Measurements from ENCODE around the gene TP53I11.

TP53I11 gene

GRCh38 chr11:44978274-44978960, 27.7 kb upstream of the TP53I11 start:
- no peak for DNase-seq

DNA sequence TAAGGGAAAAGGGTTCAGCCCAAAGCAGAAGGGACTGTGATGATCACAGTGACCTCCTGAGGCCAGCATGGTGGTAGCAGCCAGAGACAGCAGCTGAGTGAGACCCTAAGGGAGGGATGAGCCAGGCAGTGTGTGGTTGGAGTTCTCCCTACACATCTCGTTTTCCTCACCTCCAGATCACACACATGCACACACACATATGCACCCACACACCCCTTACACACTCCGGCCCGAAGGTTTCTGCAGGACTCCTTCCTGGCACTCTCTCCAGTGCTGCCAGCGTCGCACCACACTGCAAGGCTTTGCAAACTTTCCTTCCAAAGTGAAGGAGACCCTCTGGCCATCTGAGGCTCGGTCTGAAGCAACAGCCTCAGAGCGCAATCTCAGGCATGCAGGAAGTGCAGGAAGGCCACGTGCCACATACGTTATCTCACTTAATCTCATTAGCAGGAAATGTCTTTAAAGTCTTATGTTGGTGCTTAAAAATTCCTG, 26.9 kb upstream of the TP53I11 start:
- DNase-seq, result no peak

DNA sequence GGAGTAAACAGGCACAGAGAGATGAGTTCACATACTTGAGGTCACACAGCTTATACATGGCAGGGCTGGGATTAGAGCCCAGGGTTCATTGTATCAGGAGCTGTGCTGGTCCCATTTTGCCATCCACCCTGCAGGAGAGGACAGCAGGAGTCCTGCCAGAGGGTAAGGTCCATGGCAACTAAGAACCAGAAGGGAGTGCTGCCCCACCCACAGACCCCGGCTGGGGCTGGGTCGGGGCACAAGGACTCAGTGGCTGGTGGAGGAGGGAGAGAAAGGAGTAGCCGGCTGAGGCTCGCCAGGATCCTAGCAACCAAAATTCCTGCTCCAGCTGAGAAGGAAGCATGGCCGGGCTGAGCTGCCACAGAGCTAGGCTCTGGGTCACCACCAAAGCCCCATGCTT, 25.9 kb upstream of the TP53I11 start:
- no peak for DNase-seq

GRCh38 chr11:44974402-44975000, 23.8 kb upstream of the TP53I11 start:
- DNase-seq, result no peak

DNA sequence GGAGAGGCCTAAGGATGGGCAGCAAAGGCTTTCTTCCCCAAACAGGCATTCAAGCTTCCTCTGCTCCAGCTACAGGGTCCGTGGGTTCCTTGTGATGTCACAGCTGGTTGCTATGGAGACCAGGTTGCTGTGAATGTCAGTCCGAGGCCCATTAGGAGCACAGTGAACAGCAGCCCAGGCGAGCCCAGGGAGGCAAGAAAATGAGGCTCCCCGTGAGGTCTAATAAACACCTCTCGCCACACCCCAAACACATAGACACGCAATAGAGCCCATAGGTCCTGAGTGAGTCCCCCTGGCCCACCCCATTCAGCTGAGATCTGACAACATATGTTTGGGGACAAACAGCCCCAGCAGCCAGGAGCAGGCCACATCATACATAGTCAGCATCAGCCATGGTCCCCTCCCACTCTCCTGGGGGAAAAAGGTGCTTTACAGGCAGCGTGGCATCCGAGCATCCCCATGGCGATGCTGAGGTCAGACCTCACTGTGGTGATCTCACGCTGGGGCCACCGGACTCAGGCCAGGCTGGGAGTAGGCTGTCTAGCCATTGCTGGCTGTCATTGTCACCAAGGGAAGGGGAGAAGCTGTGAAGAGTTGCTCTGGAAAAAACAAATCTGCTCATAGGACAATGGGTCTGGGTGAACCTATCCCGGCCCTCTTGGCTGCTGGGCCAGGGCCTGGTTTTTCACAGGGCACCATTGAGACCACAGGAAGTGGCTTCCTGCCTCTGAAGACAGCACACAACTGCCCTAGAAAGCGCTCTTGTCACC, 23.1 kb upstream of the TP53I11 start:
- no peak for DNase-seq

- no peak for DNase-seq
These were observed 22.2 kb upstream of the TP53I11 start for GRCh38 chr11:44972746-44973435.

DNA sequence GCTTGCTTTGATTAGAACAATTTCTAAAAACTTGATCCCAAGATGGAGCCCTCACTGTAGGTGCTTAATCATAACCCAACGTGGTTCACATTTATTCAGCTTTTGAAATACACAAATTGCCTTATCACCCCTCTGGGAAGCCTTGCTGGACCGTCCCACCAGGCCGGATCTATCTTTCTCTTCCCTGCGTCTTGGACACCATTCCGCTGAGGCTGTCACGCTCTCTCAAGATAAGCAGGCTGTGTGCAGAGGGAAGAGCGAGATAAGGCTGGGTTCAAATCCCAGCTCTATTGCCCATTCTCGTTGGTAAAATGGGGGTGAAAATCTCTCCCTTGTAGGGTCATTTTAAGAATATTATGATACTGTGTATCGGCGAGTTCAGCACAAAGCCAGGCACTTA, 20.5 kb upstream of the TP53I11 start:
- no peak for DNase-seq

- no peak for DNase-seq
These were observed 19.6 kb upstream of the TP53I11 start for GRCh38 chr11:44970293-44970692.

DNA sequence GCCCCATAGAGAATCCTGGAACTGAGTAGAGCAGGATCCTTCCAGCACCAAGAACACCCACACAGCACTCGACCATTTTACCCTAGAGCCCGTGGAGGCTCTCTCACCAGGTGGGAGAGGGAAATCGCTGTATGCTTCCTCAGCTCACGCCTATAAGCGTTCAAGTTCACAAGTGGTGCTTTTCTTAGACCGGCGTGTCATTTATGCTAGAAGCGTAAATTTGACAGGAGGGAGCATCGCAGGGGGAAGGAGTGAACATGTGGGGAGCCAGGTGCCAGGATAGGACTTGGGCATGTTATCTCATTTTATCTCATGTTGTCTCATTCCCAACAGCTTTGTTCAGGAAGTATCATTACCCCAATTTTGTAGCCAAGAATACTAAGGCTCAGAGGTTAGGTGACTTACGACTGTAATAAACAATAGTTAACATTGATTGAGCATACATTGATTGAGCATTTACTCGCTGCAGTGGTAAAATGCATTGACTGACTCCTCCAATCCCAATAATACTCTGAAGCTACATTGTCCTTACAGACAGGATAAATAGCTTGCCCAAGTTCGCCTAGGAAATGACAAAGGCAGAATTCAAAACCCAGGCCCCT, 19.1 kb upstream of the TP53I11 start:
- DNase-seq, result no peak

DNA sequence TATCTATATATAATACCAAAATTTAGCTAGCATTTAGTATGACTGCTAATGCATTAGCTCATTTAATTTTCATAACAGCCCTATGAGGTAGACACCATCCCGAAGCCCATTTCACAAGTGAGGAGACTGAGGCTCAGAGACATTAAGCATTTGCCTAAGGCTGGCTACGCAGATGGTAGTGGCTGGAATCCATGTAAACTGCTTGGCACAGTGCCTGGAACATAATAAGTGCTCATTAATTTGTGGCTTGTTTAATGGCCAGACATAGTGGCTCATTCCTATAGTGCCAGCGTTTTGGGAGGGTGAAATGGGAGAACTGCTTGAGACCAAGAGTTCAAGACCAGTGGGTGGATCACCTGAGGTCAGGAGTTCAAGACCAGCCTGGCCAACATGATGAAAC, 17.8 kb upstream of the TP53I11 start:
- no peak for DNase-seq

DNA sequence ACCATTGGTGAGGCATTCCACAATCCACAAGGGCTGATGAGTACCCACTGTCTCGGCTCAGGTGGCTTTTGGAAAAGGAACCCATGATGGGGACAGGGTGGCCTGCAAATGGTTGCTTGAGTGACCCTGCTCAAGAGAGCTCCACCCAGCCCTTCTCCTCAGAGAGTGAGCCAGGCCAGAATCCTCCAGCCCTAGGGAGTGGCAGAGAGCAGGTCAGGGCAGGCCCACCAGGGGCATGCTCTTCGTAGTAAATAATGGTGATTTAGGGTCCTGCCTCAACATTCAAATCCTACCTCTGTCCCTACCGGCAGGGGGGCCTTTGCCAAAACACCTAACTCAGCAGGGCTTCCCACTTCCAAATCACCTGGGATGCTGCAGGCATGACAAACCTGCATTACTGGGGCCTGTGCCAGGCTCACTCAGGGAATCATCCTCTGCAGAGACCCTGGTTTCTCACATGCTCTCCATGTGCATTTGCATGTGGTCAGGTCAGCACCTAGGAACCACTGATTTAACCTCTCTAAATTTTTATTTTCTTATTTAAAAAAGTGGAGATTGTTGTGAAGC, 17.3 kb upstream of the TP53I11 start:
- DNase-seq, result no peak

DNA sequence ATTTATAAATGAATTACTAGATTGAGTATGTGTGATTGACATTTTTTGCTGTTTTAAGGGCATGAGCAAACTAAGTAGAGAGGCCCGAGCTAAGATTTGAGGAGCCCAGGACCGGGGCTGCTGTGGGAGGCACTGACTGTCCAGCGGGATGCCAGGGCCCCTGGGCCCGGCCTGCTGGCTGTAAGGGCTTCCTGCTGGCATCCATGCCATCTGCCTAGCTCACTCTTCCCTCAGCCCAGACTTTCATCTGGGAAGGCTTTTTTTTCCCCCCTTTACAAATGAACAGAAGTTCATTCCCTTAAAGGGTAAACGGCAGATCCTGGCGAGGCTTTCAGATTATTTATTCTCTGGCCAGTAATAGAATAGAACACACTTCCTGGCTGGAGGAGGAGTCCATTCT, 16.0 kb upstream of the TP53I11 start:
- no peak for DNase-seq

- DNase-seq, result no peak
These were observed 14.0 kb upstream of the TP53I11 start for GRCh38 chr11:44964526-44965209.

- no peak for DNase-seq
These were observed 13.3 kb upstream of the TP53I11 start for GRCh38 chr11:44963948-44964347.

GRCh38 chr11:44963136-44963535, 12.5 kb upstream of the TP53I11 start:
- no peak for DNase-seq

GRCh38 chr11:44962464-44962863, 11.8 kb upstream of the TP53I11 start:
- no peak for DNase-seq

GRCh38 chr11:44960200-44960845, 9.6 kb upstream of the TP53I11 start:
- no peak for DNase-seq

- DNase-seq, result no peak
These were observed 8.4 kb upstream of the TP53I11 start for GRCh38 chr11:44959064-44959463.

DNA sequence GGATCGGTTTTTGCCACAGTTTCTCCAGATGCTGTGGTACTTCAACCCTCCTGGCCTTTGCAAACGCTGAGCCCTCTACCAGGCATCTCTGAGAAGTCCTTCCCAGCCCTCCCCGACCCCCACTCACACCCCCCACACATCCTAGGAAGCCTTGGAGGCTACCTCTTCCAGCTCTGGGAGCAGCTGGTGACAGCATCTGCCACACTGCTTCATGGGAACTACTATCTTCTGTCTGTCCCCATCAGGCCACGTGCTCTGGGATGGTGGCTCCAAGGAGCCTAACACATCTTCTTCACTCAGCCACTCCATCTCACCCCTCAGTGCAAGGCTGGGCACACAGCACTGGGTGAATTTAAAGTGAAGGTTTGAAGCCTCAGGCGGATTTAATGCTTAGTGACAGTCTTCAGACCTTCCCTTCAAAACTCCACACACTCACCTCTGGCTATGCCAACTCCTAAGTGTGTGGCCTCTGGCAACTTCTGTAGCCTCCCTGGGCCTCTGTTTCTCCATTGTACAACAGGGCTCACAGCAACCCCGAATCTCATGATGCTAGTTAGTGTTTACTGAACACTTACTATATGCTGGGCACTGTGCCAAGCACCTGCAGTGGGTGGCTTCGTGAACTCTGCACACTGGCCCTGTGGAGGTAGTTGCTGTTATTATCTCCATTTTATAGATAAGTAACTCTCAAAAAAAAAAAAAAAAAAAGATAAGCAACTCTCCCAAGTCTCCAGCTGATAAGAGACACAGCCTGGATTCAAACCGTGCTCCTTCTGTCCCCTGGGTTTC, 7.3 kb upstream of the TP53I11 start:
- no peak for DNase-seq

- no peak for DNase-seq
These were observed 6.4 kb upstream of the TP53I11 start for GRCh38 chr11:44957040-44957515.

All from activated CD4-positive, alpha-beta T cell treated with anti-CD3 and anti-CD28 coated beads for 1 hour (primary cell).